H1 (cell line): Measurements from ENCODE around the gene GALNT1. TPM values are rescaled to one million over a fixed set of nuclear protein-coding genes. Genes with fewer than 3 reads are reported as not detected.

Experiments
- CTCF ChIA-PET: fragments of 300-600 bp; sonication (Branson Sonifier 250); formaldehyde crosslinking; loops from one replicate; lab custom pipeline; 2021; ENCODE audit not compliant: partially characterized antibody; lab: Charles Lee
- POLR2A ChIA-PET: fragments of 300-600 bp; sonication (Branson Sonifier 250); formaldehyde crosslinking; loops from one replicate; lab custom pipeline; 2021; ENCODE audit warnings: inconsistent platforms; ENCODE audit not compliant: partially characterized antibody; lab: Charles Lee
- DNase-seq, 2 experiments: peaks; one replicate each; pipeline versions ENCODE4 v3.0.0 to v3.0.0-alpha.2; 2010 to 2022; ENCODE audit warnings: low spot score in 2 of 2, low read depth in 1 of 2, mixed read lengths in 1 of 2
- FAIRE-seq: peaks from 2 replicates; lab custom pipeline; 2011; peaks lifted over from hg19 to GRCh38; lab: Jason Lieb, UNC
- H2AFZ ChIP-seq: 2 replicates; pipeline ENCODE4 v1.8.1; 2012; ENCODE audit warnings: low read length, inconsistent platforms
- H2AK5ac ChIP-seq: 2 replicates; pipeline ENCODE4 v1.6.1; 2013; ENCODE audit warnings: low read depth, low read length
- H2BK120ac ChIP-seq: replicated peaks from 2 replicates; pipeline ENCODE3; 2013; ENCODE audit warnings: low read depth, low read length, inconsistent platforms
- H2BK12ac ChIP-seq: 2 replicates; pipeline ENCODE4 v1.6.1; 2013; ENCODE audit warnings: low read depth, low read length
- H2BK15ac ChIP-seq: 2 replicates; pipeline ENCODE4 v1.6.1; 2013; ENCODE audit warnings: low read length
- H2BK20ac ChIP-seq: 2 replicates; pipeline ENCODE4 v1.6.1; 2013; ENCODE audit warnings: low read length
- H2BK5ac ChIP-seq: 2 replicates; pipeline ENCODE4 v1.6.1; 2013; ENCODE audit warnings: low read depth, low read length
- H3K14ac ChIP-seq: 2 replicates; pipeline ENCODE4 v1.6.1; 2013; ENCODE audit warnings: inconsistent platforms; ENCODE audit not compliant: insufficient read length
- H3K18ac ChIP-seq: 2 replicates; pipeline ENCODE4 v1.6.1; 2013; ENCODE audit warnings: low read length; ENCODE audit errors: extremely low read depth
- H3K23ac ChIP-seq: 2 replicates; pipeline ENCODE4 v1.6.1; 2013; ENCODE audit warnings: inconsistent platforms; ENCODE audit not compliant: insufficient read length
- H3K23me2 ChIP-seq: 2 replicates; pipeline ENCODE4 v1.6.1; 2013; ENCODE audit warnings: low read depth, low read length
- H3K27ac ChIP-seq: 2 replicates; pipeline ENCODE4 v1.6.1; 2011; ENCODE audit warnings: low read depth, low read length, inconsistent platforms
- H3K27me3 ChIP-seq, 4 experiments: replicated peaks in 1 of 4; 1 replicate in 1 of 4; 2 replicates in 3 of 4; pipeline versions ENCODE4 v1.6.1 to v1.8.1; 2011 to 2013; ENCODE audit warnings: low read length in 3 of 4, mild to moderate bottlenecking in 3 of 4, inconsistent platforms in 2 of 4, mixed read lengths in 2 of 4, moderate library complexity in 1 of 4; ENCODE audit not compliant: control insufficient read depth in 3 of 4, insufficient read depth in 3 of 4; ENCODE audit errors: extremely low read depth in 1 of 4
- H3K36me3 ChIP-seq, 4 experiments: 2 replicates each; pipeline versions ENCODE4 v1.6.1 to v1.8.1; 2011 to 2013; ENCODE audit warnings: mild to moderate bottlenecking in 4 of 4, low read length in 3 of 4, moderate library complexity in 2 of 4, control low read depth in 1 of 4, inconsistent platforms in 1 of 4; ENCODE audit not compliant: insufficient read depth in 4 of 4, control insufficient read depth in 2 of 4
- H3K4ac ChIP-seq: replicated peaks from 2 replicates; pipeline ENCODE3; 2013; ENCODE audit warnings: low read length, low read depth, mixed read lengths, inconsistent platforms; ENCODE audit not compliant: insufficient read length
- H3K4me1 ChIP-seq, 4 experiments: replicated peaks in 1 of 4; 1 replicate in 1 of 4; 2 replicates in 3 of 4; pipeline versions ENCODE4 v1.6.1 to v1.8.1; 2011 to 2013; ENCODE audit warnings: low read length in 3 of 4, inconsistent platforms in 2 of 4, mixed read lengths in 1 of 4; ENCODE audit not compliant: insufficient read depth in 4 of 4, control insufficient read depth in 3 of 4
- H3K4me2 ChIP-seq, 2 experiments: 2 replicates each; pipeline versions ENCODE4 v1.6.1 to v1.8.1; 2011 to 2013; ENCODE audit warnings: low read depth in 2 of 2, low read length in 2 of 2, control low read depth in 1 of 2, inconsistent platforms in 1 of 2, mild to moderate bottlenecking in 1 of 2; ENCODE audit not compliant: insufficient read depth in 1 of 2
- H3K4me3 ChIP-seq, 4 experiments: fragments of 200-600, 300-600 bp in 1 of 4; sonication (generic), shearing (Covaris generic), sonication (Bioruptor Twin) in 1 of 4; 2 replicates each; pipeline versions ENCODE4 v1.5.1 to v1.8.1; 2011 to 2016; ENCODE audit warnings: low read length in 4 of 4, low read depth in 3 of 4, control low read depth in 2 of 4, inconsistent platforms in 2 of 4, mild to moderate bottlenecking in 2 of 4, mixed read lengths in 1 of 4, moderate library complexity in 1 of 4; ENCODE audit not compliant: insufficient read depth in 2 of 4; ENCODE audit errors: extremely low read depth in 1 of 4
- H3K56ac ChIP-seq: replicated peaks from 2 replicates; pipeline ENCODE3; 2013; ENCODE audit warnings: low read depth, mild to moderate bottlenecking, mixed read lengths, low read length, inconsistent platforms; ENCODE audit not compliant: insufficient read length
- H3K79me1 ChIP-seq: 2 replicates; pipeline ENCODE4 v1.6.1; 2013; ENCODE audit warnings: low read depth, low read length, control low read depth
- H3K79me2 ChIP-seq, 2 experiments: 2 replicates each; pipeline versions ENCODE4 v1.6.1 to v1.8.1; 2012 to 2013; ENCODE audit warnings: low read length in 2 of 2, mild to moderate bottlenecking in 2 of 2, inconsistent platforms in 1 of 2; ENCODE audit not compliant: insufficient read depth in 2 of 2, control insufficient read depth in 1 of 2
- H3K9ac ChIP-seq, 4 experiments: replicated peaks in 1 of 4; 1 replicate in 1 of 4; 2 replicates in 3 of 4; pipeline versions ENCODE4 v1.6.1 to v1.8.1; 2011 to 2013; ENCODE audit warnings: low read depth in 3 of 4, low read length in 3 of 4, control low read depth in 2 of 4, mild to moderate bottlenecking in 2 of 4, moderate library complexity in 2 of 4, inconsistent platforms in 1 of 4; ENCODE audit errors: extremely low read depth in 1 of 4
- H3K9me3 ChIP-seq, 2 experiments: 2 replicates each; pipeline versions ENCODE4 v1.6.1 to v1.8.1; 2012 to 2013; ENCODE audit warnings: mild to moderate bottlenecking in 2 of 2, moderate library complexity in 2 of 2, control low read depth in 1 of 2, inconsistent platforms in 1 of 2, low read depth in 1 of 2, low read length in 1 of 2, mixed read lengths in 1 of 2; ENCODE audit not compliant: insufficient read depth in 2 of 2
- H4K20me1 ChIP-seq, 2 experiments: replicated peaks in 1 of 2; 2 replicates each; pipeline versions ENCODE3 to v1.8.1; 2011 to 2013; ENCODE audit warnings: inconsistent platforms in 2 of 2, low read length in 2 of 2, mild to moderate bottlenecking in 1 of 2; ENCODE audit not compliant: insufficient read depth in 2 of 2, control insufficient read depth in 1 of 2
- H4K5ac ChIP-seq: 2 replicates; pipeline ENCODE4 v1.6.1; 2013; ENCODE audit warnings: low read length, low read depth, mixed read lengths, inconsistent platforms; ENCODE audit not compliant: insufficient read length
- H4K8ac ChIP-seq: 2 replicates; pipeline ENCODE4 v1.8.0; 2013; ENCODE audit warnings: mild to moderate bottlenecking, moderate library complexity, low read length, inconsistent platforms; ENCODE audit not compliant: insufficient read depth; ENCODE audit errors: extremely low read depth
- H4K91ac ChIP-seq: replicated peaks from 2 replicates; pipeline ENCODE3; 2013; ENCODE audit warnings: low read length, mixed read lengths, inconsistent platforms; ENCODE audit not compliant: insufficient read length
- ZNF274 ChIP-seq: IDR thresholded peaks from 2 replicates; pipeline ENCODE4 v1.7.0; 2012; ENCODE audit warnings: low read length, borderline replicate concordance; ENCODE audit errors: extremely low read depth
- WGBS, 2 experiments: shearing (Covaris generic) in 1 of 2; methylation state at CpG; one replicate each; pipeline versions ENCODE4 v1.1.6 to v1.1.7; 2013 to 2015; ENCODE audit warnings: low lambda C conversion rate in 2 of 2, mixed read lengths in 2 of 2, inconsistent platforms in 1 of 2, low coverage in 1 of 2, missing lambda C conversion rate in 1 of 2; ENCODE audit not compliant: insufficient replicate concordance in 2 of 2, insufficient coverage in 1 of 2, insufficient read length in 1 of 2; ENCODE audit errors: extremely low coverage in 1 of 2, missing lambda C conversion rate in 1 of 2; 5-methylcytosine and 5-hydroxymethylcytosine counted together
- polyA plus RNA-seq, 7 experiments: library from polyadenylated mRNA; depleted of rRNA in 3 of 7; stranded (reverse) in 5 of 7; unstranded in 2 of 7; fragments of >200 nt in 5 of 7; fragments of 200-250 nt in 2 of 7; gene quantifications; 1 replicate in 5 of 7; 2 replicates in 1 of 7; 4 replicates in 1 of 7; pipeline versions ENCODE4 v1.2.1 to v1.2.3, GENCODE V29; 2011 to 2013; ENCODE audit warnings: missing spikeins in 2 of 7, mixed read lengths in 2 of 7
- total RNA-seq: library from RNA; stranded (reverse); fragmentation: NEBNext Ultra II Directional; extraction: Animal tissue kit (Norgen Biotek cat#: 25700); gene quantifications from 2 replicates; pipeline ENCODE4 v1.2.1, GENCODE V29; 2021

GALNT1 gene
- total and polyA plus RNA-seq, 2 of the 8 experiments (the other 6 are each of a cell fraction or from before 2014, with no cell fraction given) = 22.4 to 101 TPM

- 79% methylated on average over 4 of the region's 4 CpGs; no CpG with 5 or more reads in 1 of the 2 experiments for WGBS, 2 experiments
- no peak overlapping the region for H2BK20ac ChIP-seq
Observed at GRCh38 chr18:35691625-35692024, 110.1 kb downstream of the GALNT1 start.

More at GRCh38 chr18:35691625-35692024, 110.1 kb downstream of the GALNT1 start:
- Histone ChIP-seq H3K9ac (no peak overlapping the region), H3K23me2 (no peaks in the 10 kb centered on the region), H3K4ac (no peak overlapping the region), H4K8ac (no peak overlapping the region), H4K91ac (no peak overlapping the region), H2AK5ac (no peak overlapping the region), H2BK15ac (no peak overlapping the region), H3K9me3 (no peaks in the 10 kb centered on the region), H3K27me3 (peaks cover 0 to under 1% (median 0%) of the 10 kb centered on the region in 4 experiments; a peak in 1 of 7 replicates), H3K56ac (no peak overlapping the region), H2AFZ (no peak overlapping the region), H3K23ac (no peak overlapping the region), H3K4me2 (no peak overlapping the region), H4K20me1 (peaks cover 0 to 2% of the 10 kb centered on the region in 2 experiments), H3K18ac (no peak overlapping the region), H3K4me3 (no peak overlapping the region), H2BK120ac (no peak overlapping the region), H3K4me1 (no peaks in the 10 kb centered on the region), H2BK5ac (no peak overlapping the region), H3K79me1 (no peaks in the 10 kb centered on the region), H4K5ac (no peak overlapping the region), H3K27ac (no peak overlapping the region), H3K36me3 (peaks cover 0 to 6% (median 1%) of the 10 kb centered on the region in 4 experiments; a peak in 2 of 8 replicates), H3K79me2 (no peaks in the 10 kb centered on the region), H2BK12ac (no peak overlapping the region), H3K14ac (no peak overlapping the region)
- DNase-seq (no peak), FAIRE-seq (no peak)
- ChIA-PET CTCF (no interaction called here), POLR2A (interaction anchor here (1.2 kb wide), 1 partner anchor 14 kb away, joined by 3 read pairs; no protein-coding TSS in a partner anchor)
- TF ChIP-seq ZNF274 = no peak
